GM23338 (cell line): ENCODE results near the gene BDKRB1. TPM values are rescaled to one million over a fixed set of nuclear protein-coding genes. Genes with fewer than 3 reads are reported as not detected.

Experiments
- ATAC-seq: fragments of 200-7000 bp; cut with Tn5 transposase; 3 replicates; pipeline ENCODE4 v1.9.1; 2020
- DNase-seq: peaks from one replicate; pipeline ENCODE4 v3.0.0-alpha.2; 2015; ENCODE audit warnings: low spot score
- H2AFZ ChIP-seq: fragments of 200-600 bp; sonication (generic); 2 replicates; pipeline ENCODE4 v1.8.0; 2016; ENCODE audit warnings: antibody characterized with exemption, mild to moderate bottlenecking, moderate library complexity
- H3F3A ChIP-seq: fragments of 200-600 bp; sonication (generic); replicated peaks from 2 replicates; pipeline ENCODE4 v1.8.0; 2017; ENCODE audit warnings: antibody characterized with exemption, mixed run types, low read depth
- H3K27ac ChIP-seq: fragments of 200-600 bp; sonication (generic); 2 replicates; pipeline ENCODE4 v1.6.1; 2016; ENCODE audit warnings: low read depth
- H3K27me3 ChIP-seq: fragments of 200-600 bp; sonication (generic); 2 replicates; pipeline ENCODE4 v1.8.0; 2016; ENCODE audit warnings: mild to moderate bottlenecking, mixed run types, moderate library complexity; ENCODE audit not compliant: insufficient read depth
- H3K36me3 ChIP-seq: fragments of 200-600 bp; sonication (generic); 2 replicates; pipeline ENCODE4 v1.8.0; 2016; ENCODE audit warnings: mild to moderate bottlenecking; ENCODE audit not compliant: insufficient read depth
- H3K4me1 ChIP-seq: fragments of 200-600 bp; sonication (generic); 2 replicates; pipeline ENCODE4 v1.8.0; 2016; ENCODE audit warnings: mild to moderate bottlenecking, moderate library complexity; ENCODE audit not compliant: insufficient read depth
- H3K4me2 ChIP-seq: fragments of 200-600 bp; sonication (generic); 2 replicates; pipeline ENCODE4 v1.7.1; 2017; ENCODE audit warnings: mixed run types
- H3K4me3 ChIP-seq: fragments of 200-600 bp; sonication (generic); 2 replicates; pipeline ENCODE4 v1.6.1; 2016; ENCODE audit warnings: mixed run types
- H3K79me2 ChIP-seq: fragments of 200-600 bp; sonication (generic); replicated peaks from 2 replicates; pipeline ENCODE4 v1.8.0; 2017; ENCODE audit warnings: mild to moderate bottlenecking; ENCODE audit not compliant: insufficient read depth
- H3K9me2 ChIP-seq: fragments of 200-600 bp; sonication (generic); 2 replicates; pipeline ENCODE4 v1.8.0; 2017; ENCODE audit not compliant: insufficient read depth
- H4K20me1 ChIP-seq: fragments of 200-600 bp; sonication (generic); replicated peaks from 2 replicates; pipeline ENCODE4 v1.8.0; 2017; ENCODE audit warnings: mild to moderate bottlenecking; ENCODE audit not compliant: insufficient read depth
- H3K27ac Mint-ChIP-seq: 2 replicates; pipeline ENCODE4 v1.8.0; 2020; ENCODE audit warnings: inconsistent platforms, mild to moderate bottlenecking, moderate library complexity, mixed read lengths
- H3K27me3 Mint-ChIP-seq: 3 replicates; pipeline ENCODE4 v1.8.0; 2022; ENCODE audit warnings: low read depth, mild to moderate bottlenecking, moderate library complexity, mixed read lengths, inconsistent platforms; ENCODE audit not compliant: insufficient read depth, poor library complexity
- H3K36me3 Mint-ChIP-seq: 3 replicates; pipeline ENCODE4 v1.8.0; 2021; ENCODE audit warnings: low read depth, mild to moderate bottlenecking, inconsistent platforms, moderate library complexity, mixed read lengths
- H3K4me1 Mint-ChIP-seq: 3 replicates; pipeline ENCODE4 v1.8.0; 2020; ENCODE audit warnings: mild to moderate bottlenecking, inconsistent platforms, mixed read lengths
- H3K4me3 Mint-ChIP-seq: 3 replicates; pipeline ENCODE4 v1.8.0; 2021; ENCODE audit warnings: moderate library complexity, mild to moderate bottlenecking, inconsistent platforms, mixed read lengths
- H3K9me3 Mint-ChIP-seq: 3 replicates; pipeline ENCODE4 v1.8.0; 2020; ENCODE audit warnings: moderate library complexity, mild to moderate bottlenecking, inconsistent platforms, mixed read lengths
- EZH2 ChIP-seq: fragments of 200-600 bp; sonication (generic); IDR thresholded peaks from one replicate; pipeline ENCODE4 v1.8.0; 2017; ENCODE audit warnings: antibody characterized with exemption, mild to moderate bottlenecking, low read depth; ENCODE audit not compliant: unreplicated experiment
- EZH2phosphoT487 ChIP-seq: fragments of 200-600 bp; sonication (generic); IDR thresholded peaks from one replicate; pipeline ENCODE4 v1.8.1; 2018; ENCODE audit warnings: antibody characterized with exemption; ENCODE audit not compliant: unreplicated experiment
- JUNB ChIP-seq: IDR thresholded peaks from one replicate; pipeline ENCODE4 v1.6.1; 2016; ENCODE audit warnings: antibody characterized with exemption; ENCODE audit not compliant: unreplicated experiment
- NANOG ChIP-seq: IDR thresholded peaks from 2 replicates; pipeline ENCODE4 v1.6.1; 2016; ENCODE audit warnings: antibody characterized with exemption, borderline replicate concordance
- ZNF462 ChIP-seq: fragments of 250-450 bp; sonication (Bioruptor Pico); IDR thresholded peaks from 2 replicates; pipeline ENCODE4 v1.5.0; 2020; ENCODE audit warnings: mild to moderate bottlenecking, moderate library complexity
- polyA plus RNA-seq: library from polyadenylated mRNA; unstranded; fragments of >200 nt; fragmentation: Nextera tagmentation; extraction: Ambion mirVana; gene quantifications from 2 replicates; pipeline ENCODE4 v1.2.1, GENCODE V29; 2016
- total RNA-seq: library from RNA; depleted of rRNA; stranded (reverse); fragments of >200 nt; shearing (Covaris generic); gene quantifications from 2 replicates; pipeline ENCODE4 v1.2.3, GENCODE V29; 2014
- TF ChIP-seq, protein P1 (sequence below): IDR thresholded peaks from one replicate; pipeline ENCODE4 v1.6.1; 2018; ENCODE audit warnings: antibody characterized with exemption; ENCODE audit not compliant: unreplicated experiment

BDKRB1 gene
- total and polyA plus RNA-seq, 2 experiments from 2014 or later: not detected

GRCh38 chr14:96260341-96260821, 4.4 kb downstream of the BDKRB1 start:
- ATAC-seq: no peak
- Histone ChIP-seq H3K36me3 (no peaks in the 10 kb centered on the region), H3K4me1 (no peaks in the 10 kb centered on the region), H3F3A (no peaks in the 10 kb centered on the region), H3K27ac (no peak overlapping the region), H3K4me3 (no peak overlapping the region), H3K4me2 (no peak overlapping the region), H3K27me3 (no peaks in the 10 kb centered on the region), H4K20me1 (no peaks in the 10 kb centered on the region), H3K9me2 (no peaks in the 10 kb centered on the region), H3K79me2 (no peaks in the 10 kb centered on the region), H2AFZ (no peak overlapping the region)
- Mint-ChIP-seq H3K4me1 (no peaks in the 10 kb centered on the region), H3K27ac (no peak overlapping the region), H3K4me3 (no peak overlapping the region), H3K27me3 (peaks cover 6% of the 10 kb centered on the region), H3K9me3 (no peaks in the 10 kb centered on the region; the same call in 1 of the 3 replicates), H3K36me3 (no peaks in the 10 kb centered on the region)
- TF ChIP-seq EZH2: no peak
- TF ChIP-seq EZH2phosphoT487: no peak
- TF ChIP-seq, protein P1, sequence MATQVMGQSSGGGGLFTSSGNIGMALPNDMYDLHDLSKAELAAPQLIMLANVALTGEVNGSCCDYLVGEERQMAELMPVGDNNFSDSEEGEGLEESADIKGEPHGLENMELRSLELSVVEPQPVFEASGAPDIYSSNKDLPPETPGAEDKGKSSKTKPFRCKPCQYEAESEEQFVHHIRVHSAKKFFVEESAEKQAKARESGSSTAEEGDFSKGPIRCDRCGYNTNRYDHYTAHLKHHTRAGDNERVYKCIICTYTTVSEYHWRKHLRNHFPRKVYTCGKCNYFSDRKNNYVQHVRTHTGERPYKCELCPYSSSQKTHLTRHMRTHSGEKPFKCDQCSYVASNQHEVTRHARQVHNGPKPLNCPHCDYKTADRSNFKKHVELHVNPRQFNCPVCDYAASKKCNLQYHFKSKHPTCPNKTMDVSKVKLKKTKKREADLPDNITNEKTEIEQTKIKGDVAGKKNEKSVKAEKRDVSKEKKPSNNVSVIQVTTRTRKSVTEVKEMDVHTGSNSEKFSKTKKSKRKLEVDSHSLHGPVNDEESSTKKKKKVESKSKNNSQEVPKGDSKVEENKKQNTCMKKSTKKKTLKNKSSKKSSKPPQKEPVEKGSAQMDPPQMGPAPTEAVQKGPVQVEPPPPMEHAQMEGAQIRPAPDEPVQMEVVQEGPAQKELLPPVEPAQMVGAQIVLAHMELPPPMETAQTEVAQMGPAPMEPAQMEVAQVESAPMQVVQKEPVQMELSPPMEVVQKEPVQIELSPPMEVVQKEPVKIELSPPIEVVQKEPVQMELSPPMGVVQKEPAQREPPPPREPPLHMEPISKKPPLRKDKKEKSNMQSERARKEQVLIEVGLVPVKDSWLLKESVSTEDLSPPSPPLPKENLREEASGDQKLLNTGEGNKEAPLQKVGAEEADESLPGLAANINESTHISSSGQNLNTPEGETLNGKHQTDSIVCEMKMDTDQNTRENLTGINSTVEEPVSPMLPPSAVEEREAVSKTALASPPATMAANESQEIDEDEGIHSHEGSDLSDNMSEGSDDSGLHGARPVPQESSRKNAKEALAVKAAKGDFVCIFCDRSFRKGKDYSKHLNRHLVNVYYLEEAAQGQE: no peak
- TF ChIP-seq NANOG: no peak
- no peak for TF ChIP-seq ZNF462 (CRISPR knock-in tag)
- no peak for TF ChIP-seq JUNB
- no peak for DNase-seq
